GM13976 (cell line): Measurements from ENCODE around the gene NDOR1.

ENCODE experiments used
- DNase-seq: peaks from one replicate; pipeline ENCODE4 v3.0.0; 2012; ENCODE audit warnings: low spot score
- in situ Hi-C: fragments of 300-500 bp; cut with MboI; formaldehyde crosslinking; loops from one replicate; pipeline ENCODE4 v1.12.0; 2022; ENCODE audit warnings: low sequenced_read_pairs, mixed read lengths, inconsistent platforms; ENCODE audit not compliant: unreplicated experiment
- TF ChIP-seq, protein P1 (sequence below): IDR thresholded peaks from 2 replicates; pipeline ENCODE4 v1.5.1; 2012; ENCODE audit warnings: borderline replicate concordance, mild to moderate bottlenecking; ENCODE audit not compliant: insufficient read depth; ENCODE audit errors: extremely low read depth, missing control alignments, control extremely low read depth

Gene NDOR1

DNA sequence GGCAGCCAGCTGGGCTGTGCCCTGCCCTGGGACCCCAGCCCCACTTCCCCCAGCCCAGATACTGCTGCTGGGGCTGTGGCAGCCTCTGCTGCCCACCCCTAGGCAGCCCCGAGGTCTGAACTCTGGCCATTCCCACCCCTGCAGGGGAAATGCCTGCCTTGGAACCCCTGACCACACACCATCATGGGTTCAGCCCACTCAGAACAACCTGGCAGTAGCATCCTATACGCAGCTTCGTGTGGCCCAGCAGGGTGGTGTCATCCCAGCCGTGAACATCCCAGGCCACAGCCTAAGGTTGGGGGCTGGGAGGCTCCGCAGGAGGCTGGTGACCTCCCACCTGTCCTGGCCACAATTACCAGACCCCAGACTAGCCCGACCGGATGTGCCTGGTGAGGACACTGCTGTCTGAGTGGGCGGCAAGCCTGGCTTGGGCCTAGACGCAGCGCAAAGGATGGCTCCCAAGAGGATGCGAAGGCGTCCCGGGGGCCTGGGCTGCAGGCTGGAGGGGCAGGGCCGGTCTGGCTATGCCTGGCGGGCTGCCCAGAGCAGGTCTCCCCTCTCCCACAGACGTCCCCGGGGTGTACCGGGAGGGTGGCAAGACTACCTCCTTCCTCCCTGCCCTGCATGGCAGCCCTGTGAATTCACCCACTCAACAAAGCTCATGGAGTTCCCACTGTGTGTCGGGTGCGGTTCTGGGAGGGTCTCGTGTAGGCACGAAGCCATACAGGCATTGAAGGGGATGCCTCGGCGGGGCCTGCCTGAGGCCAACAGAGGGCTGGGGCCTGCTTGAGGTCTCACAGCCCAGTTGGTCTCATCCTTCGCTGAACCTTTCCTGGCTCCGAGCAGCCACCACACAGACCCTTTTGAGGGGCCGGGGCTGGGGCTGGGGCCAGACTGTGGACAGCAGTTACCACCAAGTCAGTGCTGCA is 23.7 kb downstream of the NDOR1 start:
- no peak for DNase-seq
- in situ Hi-C loops: loop anchor here (5.0 kb wide), 1 partner anchor 112 kb away; no protein-coding TSS in a partner anchor
- TF ChIP-seq, protein P1, sequence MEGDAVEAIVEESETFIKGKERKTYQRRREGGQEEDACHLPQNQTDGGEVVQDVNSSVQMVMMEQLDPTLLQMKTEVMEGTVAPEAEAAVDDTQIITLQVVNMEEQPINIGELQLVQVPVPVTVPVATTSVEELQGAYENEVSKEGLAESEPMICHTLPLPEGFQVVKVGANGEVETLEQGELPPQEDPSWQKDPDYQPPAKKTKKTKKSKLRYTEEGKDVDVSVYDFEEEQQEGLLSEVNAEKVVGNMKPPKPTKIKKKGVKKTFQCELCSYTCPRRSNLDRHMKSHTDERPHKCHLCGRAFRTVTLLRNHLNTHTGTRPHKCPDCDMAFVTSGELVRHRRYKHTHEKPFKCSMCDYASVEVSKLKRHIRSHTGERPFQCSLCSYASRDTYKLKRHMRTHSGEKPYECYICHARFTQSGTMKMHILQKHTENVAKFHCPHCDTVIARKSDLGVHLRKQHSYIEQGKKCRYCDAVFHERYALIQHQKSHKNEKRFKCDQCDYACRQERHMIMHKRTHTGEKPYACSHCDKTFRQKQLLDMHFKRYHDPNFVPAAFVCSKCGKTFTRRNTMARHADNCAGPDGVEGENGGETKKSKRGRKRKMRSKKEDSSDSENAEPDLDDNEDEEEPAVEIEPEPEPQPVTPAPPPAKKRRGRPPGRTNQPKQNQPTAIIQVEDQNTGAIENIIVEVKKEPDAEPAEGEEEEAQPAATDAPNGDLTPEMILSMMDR: no peak

DNA sequence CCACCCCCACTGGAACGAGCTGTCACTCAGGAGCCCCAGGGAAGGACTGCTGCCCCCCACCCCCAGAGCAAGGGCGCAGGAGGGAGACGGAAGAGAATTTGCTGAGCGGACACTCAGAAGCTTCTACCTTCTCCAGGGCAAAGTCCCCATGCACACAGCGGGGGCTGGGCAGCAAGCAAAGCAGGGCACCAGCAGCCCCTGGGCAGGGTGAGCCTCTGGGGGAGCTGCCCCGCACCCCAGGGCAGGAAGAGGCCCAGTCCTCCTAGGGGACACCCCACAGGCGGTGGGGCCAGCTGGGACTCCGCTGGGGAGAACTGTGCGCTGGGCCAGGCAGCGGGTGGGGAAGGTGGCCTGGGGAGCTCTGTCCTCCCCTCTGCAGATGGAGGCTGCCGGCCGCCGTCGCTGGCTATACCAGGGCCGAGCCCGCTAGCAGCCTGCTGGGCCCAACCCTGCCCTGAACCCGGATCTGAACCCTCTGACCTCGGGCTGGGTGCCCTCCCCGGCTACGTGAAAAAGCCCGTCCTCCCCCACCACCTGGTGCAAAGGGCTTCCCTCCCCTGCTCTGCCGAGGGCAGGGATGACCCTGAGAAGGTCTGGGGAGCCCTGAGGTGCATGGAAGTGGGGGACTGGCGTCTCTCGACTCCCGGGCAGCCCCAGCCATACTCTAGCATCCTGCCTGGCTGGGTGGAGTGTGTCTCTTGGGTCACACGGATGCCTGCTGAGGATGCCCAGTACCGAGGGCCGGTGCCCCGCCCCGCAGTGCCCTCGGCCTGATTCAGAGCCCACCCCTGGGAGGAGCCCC is 24.6 kb downstream of the NDOR1 start:
- no peak for DNase-seq
- TF ChIP-seq, protein P1: no peak
- in situ Hi-C loops: loop anchor here (5.0 kb wide), 1 partner anchor 113 kb away; no protein-coding TSS in a partner anchor

DNA sequence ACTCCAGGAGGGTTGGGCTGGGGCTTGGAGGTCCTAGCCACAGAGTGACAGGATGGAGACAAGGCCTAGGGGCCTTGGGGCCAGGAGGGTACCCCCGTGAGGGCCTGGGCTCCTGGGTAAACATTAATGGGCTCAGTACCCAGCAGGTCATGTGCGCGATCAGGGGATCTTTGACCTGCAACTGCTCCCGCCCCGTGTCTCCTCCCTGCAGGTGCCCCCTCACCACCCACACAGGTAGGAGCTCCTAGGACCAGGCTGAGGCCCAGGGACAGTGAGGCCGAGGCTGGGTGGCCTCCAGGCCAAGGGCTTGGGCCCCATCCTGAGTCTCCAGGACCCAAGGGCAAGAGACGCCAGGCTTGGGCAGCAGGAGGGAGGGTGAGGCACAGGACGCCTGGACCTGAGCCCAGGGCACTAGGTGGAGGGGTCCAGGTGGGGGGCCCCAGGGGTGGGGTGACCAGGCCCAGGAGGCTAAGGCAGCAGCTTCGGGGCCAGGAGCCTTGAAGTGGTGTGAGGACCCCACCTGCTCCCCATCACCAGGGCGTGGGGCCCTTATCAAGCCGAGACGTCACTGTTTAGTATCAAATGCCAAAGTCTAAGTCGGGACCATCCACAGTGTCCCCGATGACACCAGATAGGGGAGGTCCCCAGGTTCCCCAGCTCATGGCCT is 25.3 kb downstream of the NDOR1 start, which contains the start of gene SLC34A3:
TSS of gene SLC34A3 (plus strand) at position 197 of the 667 bp plus-strand sequence. CDS start 802 bp downstream, outside the sequence.
- TF ChIP-seq, protein P1: no peak
- DNase-seq: no peak
- in situ Hi-C loops: no loop called here

DNA sequence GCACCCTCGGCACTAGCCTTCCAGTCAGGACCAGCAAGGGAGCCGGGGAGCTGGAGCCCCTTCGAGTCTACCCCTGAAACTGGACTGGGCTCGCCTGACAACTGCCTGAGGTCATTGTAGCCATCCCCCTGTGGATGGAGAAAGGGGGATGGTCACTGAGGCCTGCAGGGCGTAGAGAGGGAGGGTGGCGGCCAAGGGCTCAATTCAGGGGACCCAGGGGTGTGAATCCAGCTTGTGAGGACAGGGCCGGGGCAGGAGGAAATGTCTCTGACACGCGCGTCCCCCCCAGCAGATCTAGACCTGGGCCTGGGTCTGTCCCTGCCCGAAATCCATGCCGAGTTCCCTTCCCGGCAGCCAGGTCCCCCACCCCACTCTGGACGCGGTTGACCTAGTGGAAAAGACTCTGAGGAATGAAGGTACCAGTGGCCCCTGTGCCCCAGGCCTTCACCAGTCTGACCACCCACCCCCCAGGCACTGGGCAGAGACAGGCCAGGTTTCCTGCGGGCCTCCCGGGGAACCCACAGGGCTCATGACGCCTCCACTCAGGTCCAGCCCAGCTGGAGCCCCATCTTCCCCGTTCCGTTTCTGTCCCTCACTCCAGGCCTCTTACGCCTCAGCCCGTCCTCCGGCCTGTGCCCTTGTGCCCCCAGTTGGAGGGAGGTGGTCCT is 26.0 kb downstream of the NDOR1 start:
- DNase-seq: no peak
- in situ Hi-C loops: no loop called here
- TF ChIP-seq, protein P1: no peak

DNA sequence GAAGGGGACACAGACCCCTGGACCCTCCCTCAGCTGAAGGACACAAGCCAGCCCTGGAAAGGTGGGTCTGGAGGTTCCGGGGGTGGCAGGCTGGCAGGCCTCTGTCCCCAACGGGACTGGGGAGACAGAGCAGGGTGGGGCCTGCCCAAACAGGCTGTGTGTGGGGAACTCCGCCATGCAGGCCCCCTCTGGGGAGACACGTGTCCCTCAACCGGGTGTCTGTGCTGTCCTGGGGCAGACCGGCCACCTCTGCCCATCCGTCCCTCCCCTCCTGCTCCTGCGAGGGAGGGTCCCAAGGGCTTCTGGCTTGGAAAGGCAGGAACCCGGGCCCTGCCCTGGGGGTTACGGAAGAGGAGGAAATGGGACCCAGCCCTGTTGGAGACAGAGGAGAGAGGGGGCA is 26.6 kb downstream of the NDOR1 start:
- in situ Hi-C loops: no loop called here
- TF ChIP-seq, protein P1: no peak
- no peak for DNase-seq
